ENCODE measurements around the gene AHDC1.

AHDC1 gene

DNA sequence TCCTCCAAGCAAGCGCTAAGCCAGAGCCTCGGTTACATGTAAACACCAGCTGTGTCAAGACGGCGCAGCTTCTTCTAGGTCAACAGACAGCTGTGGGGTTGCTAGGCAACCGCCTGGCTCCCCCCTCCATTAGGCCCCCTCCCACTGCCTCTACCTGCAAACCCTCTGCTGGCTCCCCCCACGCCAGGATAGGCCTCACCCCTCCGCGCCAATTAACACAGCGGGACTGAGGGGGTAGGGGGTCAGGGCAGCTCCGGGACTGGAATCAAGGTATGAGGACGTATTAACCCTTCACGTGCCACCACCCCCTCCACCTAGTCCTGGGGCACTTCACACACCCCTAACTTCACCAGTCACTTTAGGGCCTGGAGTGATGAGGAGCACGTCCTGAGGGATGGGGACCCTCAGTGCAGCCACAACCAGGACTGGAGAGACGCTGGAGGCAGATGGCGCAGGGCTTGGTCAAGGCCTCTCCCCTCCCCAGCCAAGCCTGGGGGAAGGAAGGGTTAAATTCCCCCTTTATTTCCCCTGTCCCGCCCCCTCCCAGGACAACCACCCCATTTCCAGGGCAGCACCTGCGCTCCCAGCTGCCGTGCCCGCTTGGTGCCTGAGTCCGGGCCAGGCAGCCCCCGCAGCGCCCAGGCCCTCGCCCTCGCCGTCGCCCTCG, 76.6 kb downstream of the AHDC1 start:
- TF ChIP-seq, protein P1, sequence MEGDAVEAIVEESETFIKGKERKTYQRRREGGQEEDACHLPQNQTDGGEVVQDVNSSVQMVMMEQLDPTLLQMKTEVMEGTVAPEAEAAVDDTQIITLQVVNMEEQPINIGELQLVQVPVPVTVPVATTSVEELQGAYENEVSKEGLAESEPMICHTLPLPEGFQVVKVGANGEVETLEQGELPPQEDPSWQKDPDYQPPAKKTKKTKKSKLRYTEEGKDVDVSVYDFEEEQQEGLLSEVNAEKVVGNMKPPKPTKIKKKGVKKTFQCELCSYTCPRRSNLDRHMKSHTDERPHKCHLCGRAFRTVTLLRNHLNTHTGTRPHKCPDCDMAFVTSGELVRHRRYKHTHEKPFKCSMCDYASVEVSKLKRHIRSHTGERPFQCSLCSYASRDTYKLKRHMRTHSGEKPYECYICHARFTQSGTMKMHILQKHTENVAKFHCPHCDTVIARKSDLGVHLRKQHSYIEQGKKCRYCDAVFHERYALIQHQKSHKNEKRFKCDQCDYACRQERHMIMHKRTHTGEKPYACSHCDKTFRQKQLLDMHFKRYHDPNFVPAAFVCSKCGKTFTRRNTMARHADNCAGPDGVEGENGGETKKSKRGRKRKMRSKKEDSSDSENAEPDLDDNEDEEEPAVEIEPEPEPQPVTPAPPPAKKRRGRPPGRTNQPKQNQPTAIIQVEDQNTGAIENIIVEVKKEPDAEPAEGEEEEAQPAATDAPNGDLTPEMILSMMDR (IDR thresholded peaks at IDR 0.05; ENCODE audit: low read depth, low read length), result no peak

DNA sequence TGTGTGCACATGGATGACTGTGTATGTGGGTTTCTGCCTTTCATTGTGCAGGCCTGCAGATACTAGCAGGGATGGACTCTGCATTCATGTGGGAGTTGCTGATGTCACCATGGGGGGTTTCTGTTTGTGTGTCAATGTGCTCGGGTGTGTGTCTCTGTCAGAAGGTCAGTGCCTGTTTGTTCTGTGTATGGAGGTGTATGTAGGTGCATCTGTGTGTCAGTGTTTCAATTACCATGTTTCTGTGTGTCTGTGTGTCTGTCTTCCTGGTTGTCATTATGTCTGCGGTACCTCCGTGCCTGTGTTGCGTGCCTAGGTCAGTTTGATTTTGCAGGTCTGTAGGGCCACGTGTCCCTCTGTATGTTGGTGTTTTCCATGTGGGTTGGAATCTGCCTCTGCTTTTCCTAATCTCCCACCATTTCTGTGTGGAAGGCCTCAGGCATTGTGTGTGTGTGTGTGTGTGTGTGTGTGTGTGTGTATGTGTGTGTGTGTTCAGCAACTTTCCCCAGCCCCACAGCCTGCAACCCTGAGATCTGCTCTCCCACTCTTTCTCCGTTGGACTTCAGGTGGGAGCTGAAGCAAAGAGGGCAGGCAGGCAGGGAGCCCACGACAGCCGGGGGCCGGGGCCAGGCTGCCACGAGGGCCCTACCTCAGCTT, 77.2 kb downstream of the AHDC1 start:
- TF ChIP-seq, protein P1 (IDR thresholded peaks at IDR 0.05; ENCODE audit: low read depth, low read length), result no peak
- no peak for DNase-seq (ENCODE audit: extremely low read depth, low read depth)

More for the DNA sequence above, 76.6 kb downstream of the AHDC1 start:
- no peak for DNase-seq (ENCODE audit: extremely low read depth, low read depth)

DNA sequence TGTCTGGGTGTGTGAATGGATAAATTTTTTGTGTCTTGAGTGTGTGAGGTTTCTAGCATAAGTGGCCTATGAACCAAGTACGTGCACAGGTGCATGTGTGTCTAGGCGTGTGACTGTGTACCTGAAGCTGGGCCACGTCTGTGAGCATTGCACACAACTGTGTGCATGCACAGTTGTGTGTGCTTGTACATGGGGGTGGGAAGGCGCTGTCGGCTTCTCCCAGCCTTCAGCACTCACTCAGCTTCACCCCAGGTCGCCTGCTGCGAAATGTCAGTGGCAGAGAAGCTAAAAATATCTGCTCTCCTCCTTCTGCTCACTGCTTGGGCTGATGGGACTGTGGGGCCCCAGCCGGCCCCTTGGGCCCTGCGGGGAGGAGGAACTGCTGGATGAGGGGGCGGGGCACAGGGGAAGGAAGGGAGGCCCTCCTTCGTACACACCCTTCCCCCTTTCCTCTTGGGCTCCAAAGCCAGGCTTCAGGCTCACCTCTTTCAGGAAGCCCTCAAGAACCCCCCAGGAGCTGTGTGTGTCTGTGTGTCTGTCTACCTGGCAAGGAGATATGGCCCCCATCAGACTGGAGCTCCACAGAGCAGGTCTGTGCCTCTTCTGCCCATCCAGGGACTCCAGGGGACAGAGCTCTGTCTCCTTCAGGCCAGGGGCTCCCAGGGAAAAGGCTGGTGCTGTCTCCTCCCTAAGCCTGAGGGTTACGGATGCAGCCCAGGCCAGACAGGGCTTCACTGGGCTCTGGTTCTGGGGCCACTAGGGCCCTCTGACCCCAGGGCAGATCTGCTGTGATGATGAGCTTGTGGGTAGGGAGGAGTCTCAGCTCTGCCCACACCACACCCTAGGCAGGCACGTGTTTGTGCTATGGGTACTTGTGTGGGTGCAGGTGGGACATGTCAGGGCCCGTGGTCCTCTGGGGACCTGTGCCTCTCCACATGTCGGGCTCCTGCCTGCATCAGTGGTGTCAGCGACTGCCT, 78.4 kb downstream of the AHDC1 start:
- TF ChIP-seq, protein P1 (IDR thresholded peaks at IDR 0.05; ENCODE audit: low read depth, low read length), result no peak
- no peak for DNase-seq (ENCODE audit: extremely low read depth, low read depth)

DNA sequence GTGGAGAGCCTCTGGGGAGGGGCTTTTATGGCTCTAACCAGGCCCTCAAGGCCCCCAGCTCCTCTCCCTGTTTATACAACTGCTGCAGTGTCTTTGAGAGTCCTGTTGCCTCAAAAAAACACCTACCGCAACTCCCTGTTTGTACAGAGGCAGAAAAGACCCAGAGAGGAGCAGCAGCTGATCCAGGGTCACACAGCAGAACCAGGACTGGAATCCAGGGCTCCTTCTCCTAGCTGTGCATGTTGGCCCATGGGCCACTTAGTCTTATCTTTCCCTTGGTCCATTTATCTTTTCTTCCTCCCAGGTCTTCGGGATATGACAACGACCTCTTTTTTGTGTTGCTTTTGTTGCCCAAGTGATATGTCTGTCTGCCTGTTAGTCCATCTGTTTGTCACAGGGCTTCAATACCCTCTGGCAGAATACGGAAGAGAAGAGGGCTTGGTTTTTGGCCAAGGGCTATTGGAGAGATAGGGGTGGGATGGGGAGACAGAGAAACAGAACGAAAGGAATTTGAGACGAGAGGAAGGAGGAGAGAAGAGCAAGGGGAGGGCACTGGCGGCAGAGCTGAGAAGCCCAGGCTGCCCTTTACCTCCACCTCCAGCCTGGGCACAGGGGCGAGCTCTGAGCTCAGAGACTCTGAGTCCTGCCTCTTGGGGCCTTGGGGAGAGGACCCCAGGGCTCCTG, 80.5 kb downstream of the AHDC1 start:
- TF ChIP-seq, protein P1 (IDR thresholded peaks at IDR 0.05; ENCODE audit: low read depth, low read length), result no peak
- DNase-seq (ENCODE audit: extremely low read depth, low read depth), result no peak

DNA sequence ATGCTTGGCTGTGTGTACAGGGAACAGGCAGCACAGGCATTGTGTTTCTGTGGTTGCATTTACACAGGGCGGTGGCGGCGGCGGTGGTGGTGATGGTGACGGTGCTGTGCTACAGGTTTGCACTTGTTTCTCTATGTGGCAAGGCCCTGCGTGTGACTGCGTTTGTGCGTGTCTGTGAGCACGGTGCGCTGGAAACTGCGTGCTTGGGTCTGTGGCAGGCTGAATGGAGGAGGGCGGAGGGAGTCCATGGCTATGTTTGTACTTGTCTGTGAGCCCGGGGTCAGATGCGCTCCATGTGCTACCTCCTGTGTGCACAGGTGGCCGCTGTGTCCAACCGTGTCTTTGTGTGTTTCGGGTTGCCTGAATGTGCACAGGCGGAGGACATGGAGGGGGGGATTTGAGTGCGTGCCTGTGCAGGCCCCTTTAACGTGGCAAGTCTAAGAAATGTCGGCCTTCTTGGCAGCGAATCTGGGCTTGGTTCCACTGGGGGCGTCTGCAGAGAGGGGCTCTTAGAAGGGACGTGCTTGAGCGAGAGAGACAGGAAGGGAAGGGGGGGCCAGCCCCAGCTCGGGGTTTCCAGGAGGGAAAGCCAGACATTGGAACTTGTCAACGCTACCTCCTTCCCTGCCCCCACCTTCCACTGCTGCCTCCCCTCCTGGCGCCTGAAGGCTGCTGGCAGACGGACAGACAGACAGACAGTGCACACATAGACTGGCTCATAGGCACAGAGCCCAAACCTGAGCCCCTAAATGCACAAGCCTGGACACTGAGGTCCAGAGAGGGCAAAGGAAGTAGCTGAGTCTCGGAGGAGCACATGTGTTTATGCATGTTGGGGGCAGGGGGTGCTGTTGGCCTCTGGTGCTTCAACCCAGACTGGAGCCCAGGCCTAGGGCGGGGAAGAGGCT, 81.3 kb downstream of the AHDC1 start:
- TF ChIP-seq, protein P1 (IDR thresholded peaks at IDR 0.05; ENCODE audit: low read depth, low read length), result peak; percentile 24
- DNase-seq (ENCODE audit: extremely low read depth, low read depth), result no peak

DNA sequence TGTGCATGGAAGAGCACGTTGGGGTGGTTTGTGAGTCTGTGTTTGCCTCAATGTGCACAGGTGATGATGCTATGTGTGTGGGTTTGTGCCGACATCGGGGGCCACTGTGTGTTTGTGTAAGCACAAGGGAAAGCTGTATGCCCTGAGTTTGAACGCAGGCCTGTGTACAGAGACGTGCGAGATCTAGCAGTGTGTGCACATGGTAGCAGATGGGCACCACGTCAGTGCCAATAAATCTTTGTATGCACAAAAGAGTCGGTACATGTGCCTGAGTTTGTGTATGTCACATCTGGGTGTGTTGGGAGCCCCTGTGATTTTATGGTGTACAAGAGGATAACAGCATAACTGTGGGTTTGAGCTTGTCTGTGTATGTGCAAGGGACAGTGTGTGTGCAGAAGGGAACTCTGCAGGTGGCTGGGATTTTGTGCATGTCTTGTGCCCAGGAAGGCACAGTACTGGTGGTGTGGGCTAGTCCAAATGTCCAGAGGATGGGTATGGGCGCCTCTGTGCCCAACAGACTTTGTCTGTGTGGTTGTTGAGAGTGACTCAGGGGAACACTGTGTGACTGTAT, 82.0 kb downstream of the AHDC1 start:
- TF ChIP-seq, protein P1 (IDR thresholded peaks at IDR 0.05; ENCODE audit: low read depth, low read length), result no peak
- no peak for DNase-seq (ENCODE audit: extremely low read depth, low read depth)

Data from AG09319 (cell line).